Upper lobe of left lung (tissue), 4 donors: ENCODE measurements around the gene CTXN1.

ENCODE experiments used
- POLR2AphosphoS5 ChIP-seq, 2 donors: sonication (generic); formaldehyde crosslinking; IDR thresholded peaks; one replicate each; pipeline ENCODE4 v1.5.1; 2017; ENCODE audit warnings: antibody characterized with exemption in 2 of 2
- TF ChIP-seq, protein P1 (sequence below), 6 experiments: fragments of 450-650 bp in 4 of 6; fragments of 200-600 bp in 2 of 6; sonication (generic) in 2 of 6; IDR thresholded peaks; one replicate each; pipeline ENCODE4 v1.5.1; 2016 to 2019; ENCODE audit warnings: antibody characterized with exemption in 6 of 6

DNA sequence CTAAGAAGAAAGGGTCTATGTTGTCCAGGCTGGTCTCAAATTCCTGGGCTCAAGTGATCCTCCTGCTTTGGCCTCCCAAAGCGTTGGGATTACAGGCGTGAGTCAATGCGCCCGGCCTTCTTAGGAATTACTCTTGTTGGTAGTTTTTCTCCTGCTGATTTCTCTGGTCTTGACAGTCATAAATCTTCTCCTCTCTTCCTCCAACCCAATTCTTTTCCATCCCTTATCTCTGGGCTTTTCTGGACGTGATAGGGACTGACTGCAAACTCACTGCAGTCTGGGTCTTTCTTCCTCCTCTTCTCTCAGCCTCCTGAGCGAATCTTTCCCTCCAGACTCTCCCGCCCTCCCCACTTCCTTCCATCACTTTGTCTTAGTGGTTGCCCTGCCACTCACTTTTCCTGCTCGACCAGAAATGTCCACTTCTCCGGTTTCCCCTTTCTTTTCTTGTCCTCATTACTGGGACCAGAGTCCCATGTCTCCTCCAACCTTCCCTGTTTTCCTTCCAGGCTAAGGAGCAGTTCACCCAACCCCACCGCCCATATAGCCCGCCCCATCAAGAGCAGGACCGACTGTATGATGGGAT is 39.4 kb upstream of the CTXN1 start:
- TF ChIP-seq, protein P1, sequence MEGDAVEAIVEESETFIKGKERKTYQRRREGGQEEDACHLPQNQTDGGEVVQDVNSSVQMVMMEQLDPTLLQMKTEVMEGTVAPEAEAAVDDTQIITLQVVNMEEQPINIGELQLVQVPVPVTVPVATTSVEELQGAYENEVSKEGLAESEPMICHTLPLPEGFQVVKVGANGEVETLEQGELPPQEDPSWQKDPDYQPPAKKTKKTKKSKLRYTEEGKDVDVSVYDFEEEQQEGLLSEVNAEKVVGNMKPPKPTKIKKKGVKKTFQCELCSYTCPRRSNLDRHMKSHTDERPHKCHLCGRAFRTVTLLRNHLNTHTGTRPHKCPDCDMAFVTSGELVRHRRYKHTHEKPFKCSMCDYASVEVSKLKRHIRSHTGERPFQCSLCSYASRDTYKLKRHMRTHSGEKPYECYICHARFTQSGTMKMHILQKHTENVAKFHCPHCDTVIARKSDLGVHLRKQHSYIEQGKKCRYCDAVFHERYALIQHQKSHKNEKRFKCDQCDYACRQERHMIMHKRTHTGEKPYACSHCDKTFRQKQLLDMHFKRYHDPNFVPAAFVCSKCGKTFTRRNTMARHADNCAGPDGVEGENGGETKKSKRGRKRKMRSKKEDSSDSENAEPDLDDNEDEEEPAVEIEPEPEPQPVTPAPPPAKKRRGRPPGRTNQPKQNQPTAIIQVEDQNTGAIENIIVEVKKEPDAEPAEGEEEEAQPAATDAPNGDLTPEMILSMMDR (IDR thresholded peaks at IDR 0.05), result no peak
- no peak for TF ChIP-seq POLR2AphosphoS5 (IDR thresholded peaks at IDR 0.05)
